OCI-LY7 (cell line): ENCODE data around the gene ALG9. TPM values are rescaled to one million over a fixed set of nuclear protein-coding genes. Genes with fewer than 3 reads are reported as not detected.

Experiments
- BruUV-seq: library from RNA; stranded (reverse); fragments of 400-500 nt; replicated peaks from 2 replicates; lab custom pipeline; 2021; lab: Mats Ljungman, UMichigan
- CTCF ChIA-PET: fragments of 300-600 bp; sonication (Branson Sonifier 250); formaldehyde crosslinking; loops from one replicate; lab custom pipeline; 2022; ENCODE audit warnings: antibody characterized with exemption; ENCODE audit not compliant: unreplicated experiment; lab: Charles Lee
- POLR2A ChIA-PET: fragments of 300-600 bp; sonication (Branson Sonifier 250); formaldehyde crosslinking; loops from one replicate; lab custom pipeline; 2022; ENCODE audit warnings: antibody characterized with exemption; lab: Charles Lee
- DNase-seq: peaks from one replicate; pipeline ENCODE4 v3.0.0-alpha.2; 2015; ENCODE audit warnings: low spot score
- H2AFZ ChIP-seq: fragments of 200-600 bp; sonication (generic), shearing (Covaris generic); 2 replicates; pipeline ENCODE4 v1.6.1; 2014; ENCODE audit warnings: mild to moderate bottlenecking, antibody characterized with exemption, low read length, moderate library complexity
- H3K27ac ChIP-seq: fragments of 200-600 bp; sonication (generic); 2 replicates; pipeline ENCODE4 v1.5.1; 2014; ENCODE audit warnings: mixed run types, low read depth, mild to moderate bottlenecking, moderate library complexity, low read length, inconsistent platforms; ENCODE audit not compliant: poor library complexity, severe bottlenecking
- H3K36me3 ChIP-seq: fragments of 200-600 bp; sonication (generic); 2 replicates; pipeline ENCODE4 v1.6.1; 2014; ENCODE audit warnings: mild to moderate bottlenecking, antibody characterized with exemption, low read length, moderate library complexity, mixed read lengths; ENCODE audit not compliant: insufficient read depth
- H3K4me1 ChIP-seq: fragments of 200-600 bp; sonication (generic); 2 replicates; pipeline ENCODE4 v1.5.1; 2014; ENCODE audit warnings: mild to moderate bottlenecking, low read length; ENCODE audit not compliant: insufficient read depth, poor library complexity, severe bottlenecking
- H3K4me2 ChIP-seq: fragments of 200-600 bp; sonication (generic); 2 replicates; pipeline ENCODE4 v1.6.1; 2014; ENCODE audit warnings: mild to moderate bottlenecking, low read length
- H3K4me3 ChIP-seq: fragments of 200-600 bp; sonication (generic); 2 replicates; pipeline ENCODE4 v1.5.1; 2014; ENCODE audit warnings: mild to moderate bottlenecking, low read depth, low read length; ENCODE audit not compliant: poor library complexity, severe bottlenecking
- H3K79me2 ChIP-seq: fragments of 200-600 bp; sonication (generic); 2 replicates; pipeline ENCODE4 v1.6.1; 2016; ENCODE audit warnings: low read depth, mild to moderate bottlenecking, low read length, moderate library complexity, mixed read lengths; ENCODE audit not compliant: insufficient read depth
- H3K9me2 ChIP-seq: fragments of 200-600 bp; sonication (generic); 2 replicates; pipeline ENCODE4 v1.6.1; 2016; ENCODE audit warnings: mild to moderate bottlenecking, low read length, mixed read lengths; ENCODE audit not compliant: insufficient read depth
- H3K9me3 ChIP-seq: fragments of 200-600 bp; sonication (generic); 2 replicates; pipeline ENCODE4 v1.6.1; 2014; ENCODE audit warnings: mild to moderate bottlenecking, mixed run types, low read length, mixed read lengths
- H4K20me1 ChIP-seq: fragments of 200-600 bp; sonication (generic); 2 replicates; pipeline ENCODE4 v1.6.1; 2014; ENCODE audit warnings: mild to moderate bottlenecking, antibody characterized with exemption, low read length, moderate library complexity, mixed read lengths; ENCODE audit not compliant: insufficient read depth
- EZH2phosphoT487 ChIP-seq: fragments of 200-600 bp; sonication (generic); IDR thresholded peaks from 2 replicates; pipeline ENCODE4 v1.6.1; 2018; ENCODE audit warnings: low read depth, borderline replicate concordance, mild to moderate bottlenecking, mixed run types, antibody characterized with exemption, low read length, moderate library complexity, mixed read lengths
- intact Hi-C: fragments of 100-400 bp; cut with micrococcal nuclease; formaldehyde crosslinking; loops from one replicate; pipeline ENCODE4 v1.10.0; 2022; ENCODE audit not compliant: unreplicated experiment
- total RNA-seq, 2 experiments: library from RNA; depleted of rRNA in 1 of 2; stranded (reverse); fragments of >200 nt in 1 of 2; shearing (Covaris generic) in 1 of 2; gene quantifications; 2 replicates each; pipeline ENCODE4 v1.2.3, GENCODE V29; 2014 to 2022
- TF ChIP-seq, protein P1 (sequence below): fragments of 200-600 bp; sonication (generic); conservative IDR thresholded peaks from 2 replicates; pipeline ENCODE4 v1.5.1; 2014; ENCODE audit warnings: mild to moderate bottlenecking, antibody characterized with exemption, low read length, moderate library complexity, mixed read lengths

ALG9 gene
- total RNA-seq, 2 experiments from 2014 or later = 16.8 to 21.6 TPM

DNA sequence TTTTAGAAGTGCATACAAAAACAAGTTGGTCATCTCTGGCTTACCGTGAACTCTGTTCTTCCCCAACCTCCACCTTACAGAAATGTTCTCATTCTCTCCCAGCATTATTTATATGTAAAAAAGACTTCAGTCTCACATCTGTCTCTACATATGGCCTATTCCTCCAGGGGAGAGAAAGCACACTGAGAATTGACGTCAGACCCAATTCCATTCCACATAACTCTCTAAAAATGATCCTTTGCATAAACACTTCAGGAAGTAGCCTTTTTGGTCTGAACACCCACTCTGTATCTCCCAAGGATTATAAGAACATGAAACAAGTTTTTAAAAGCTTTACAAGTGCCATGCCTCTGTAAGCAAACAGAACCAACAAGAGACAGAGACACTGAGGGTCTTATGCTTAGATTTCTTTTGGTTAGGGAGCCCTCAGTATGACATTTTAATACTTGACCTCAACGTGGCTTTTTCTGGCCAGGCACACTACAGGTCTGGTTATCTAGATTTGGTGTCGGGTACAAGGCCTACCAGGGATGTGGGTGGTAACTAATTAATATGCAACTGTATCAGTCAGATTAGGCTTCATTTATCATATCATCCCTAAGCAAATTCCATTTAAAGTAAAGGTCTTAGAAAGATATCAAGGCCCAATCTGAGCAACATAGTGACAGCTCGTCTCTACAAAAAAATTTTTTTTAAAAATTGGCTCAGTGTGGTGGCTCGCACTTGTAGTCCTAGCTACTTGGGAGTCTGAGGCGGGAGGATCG, 56.6 kb downstream of the ALG9 start:
- H4K20me1 ChIP-seq = no peaks in the 10 kb centered on the region
- BruUV-seq = no TSS peak
- H3K4me2 ChIP-seq = no peak overlapping the region
- ChIA-PET CTCF (no interaction called here), POLR2A (interaction anchor here (0.6 kb wide), 1 partner anchor 29 kb away, joined by 3 read pairs; no protein-coding TSS in a partner anchor)
- no peak for DNase-seq
- H3K9me2 ChIP-seq = no peaks in the 10 kb centered on the region
- no peaks in the 10 kb centered on the region for H3K4me1 ChIP-seq
- no peaks in the 10 kb centered on the region for H3K79me2 ChIP-seq
- no peak overlapping the region for H3K27ac ChIP-seq
- peaks cover 8% of the 10 kb centered on the region; the same call in 1 of the 2 replicates for H3K36me3 ChIP-seq
- no peak for TF ChIP-seq EZH2phosphoT487
- TF ChIP-seq, protein P1, sequence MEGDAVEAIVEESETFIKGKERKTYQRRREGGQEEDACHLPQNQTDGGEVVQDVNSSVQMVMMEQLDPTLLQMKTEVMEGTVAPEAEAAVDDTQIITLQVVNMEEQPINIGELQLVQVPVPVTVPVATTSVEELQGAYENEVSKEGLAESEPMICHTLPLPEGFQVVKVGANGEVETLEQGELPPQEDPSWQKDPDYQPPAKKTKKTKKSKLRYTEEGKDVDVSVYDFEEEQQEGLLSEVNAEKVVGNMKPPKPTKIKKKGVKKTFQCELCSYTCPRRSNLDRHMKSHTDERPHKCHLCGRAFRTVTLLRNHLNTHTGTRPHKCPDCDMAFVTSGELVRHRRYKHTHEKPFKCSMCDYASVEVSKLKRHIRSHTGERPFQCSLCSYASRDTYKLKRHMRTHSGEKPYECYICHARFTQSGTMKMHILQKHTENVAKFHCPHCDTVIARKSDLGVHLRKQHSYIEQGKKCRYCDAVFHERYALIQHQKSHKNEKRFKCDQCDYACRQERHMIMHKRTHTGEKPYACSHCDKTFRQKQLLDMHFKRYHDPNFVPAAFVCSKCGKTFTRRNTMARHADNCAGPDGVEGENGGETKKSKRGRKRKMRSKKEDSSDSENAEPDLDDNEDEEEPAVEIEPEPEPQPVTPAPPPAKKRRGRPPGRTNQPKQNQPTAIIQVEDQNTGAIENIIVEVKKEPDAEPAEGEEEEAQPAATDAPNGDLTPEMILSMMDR = no peak
- H3K9me3 ChIP-seq = no peaks in the 10 kb centered on the region
- no peak overlapping the region for H2AFZ ChIP-seq
- intact Hi-C loops = no loop called here
- no peak overlapping the region for H3K4me3 ChIP-seq

DNA sequence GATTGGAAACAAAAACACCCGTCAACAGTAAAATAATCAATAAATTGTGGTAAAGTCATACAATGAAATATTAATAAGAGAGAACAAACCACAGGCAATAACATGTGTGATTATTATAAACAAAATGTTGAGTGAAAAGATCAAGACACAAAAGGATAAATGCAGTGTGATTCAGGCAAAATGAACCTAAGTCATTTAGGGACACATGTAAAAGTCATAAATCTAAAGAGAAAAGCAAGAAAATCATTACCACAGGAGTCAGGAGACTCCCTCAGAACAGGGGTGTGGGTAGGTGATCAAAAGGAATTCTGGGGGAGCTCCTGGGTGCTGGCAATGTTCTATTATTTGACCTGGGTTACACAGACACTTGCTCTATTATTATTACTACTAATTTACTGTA, 57.3 kb downstream of the ALG9 start:
- POLR2A ChIA-PET = interaction anchor here (0.6 kb wide), 1 partner anchor 29 kb away, joined by 3 read pairs; no protein-coding TSS in a partner anchor
- no peaks in the 10 kb centered on the region for H4K20me1 ChIP-seq
- TF ChIP-seq, protein P1 = no peak
- TF ChIP-seq EZH2phosphoT487 = no peak
- H3K9me2 ChIP-seq = no peaks in the 10 kb centered on the region
- H3K4me1 ChIP-seq = no peaks in the 10 kb centered on the region
- no peak for DNase-seq
- no peaks in the 10 kb centered on the region for H3K9me3 ChIP-seq
- peaks cover 8% of the 10 kb centered on the region; the same call in 1 of the 2 replicates for H3K36me3 ChIP-seq
- no TSS peak for BruUV-seq
- CTCF ChIA-PET = no interaction called here
- intact Hi-C loops = no loop called here
- no peaks in the 10 kb centered on the region for H3K79me2 ChIP-seq
- H3K27ac ChIP-seq = no peak overlapping the region
- H2AFZ ChIP-seq = no peak overlapping the region
- H3K4me2 ChIP-seq = no peak overlapping the region
- no peak overlapping the region for H3K4me3 ChIP-seq

DNA sequence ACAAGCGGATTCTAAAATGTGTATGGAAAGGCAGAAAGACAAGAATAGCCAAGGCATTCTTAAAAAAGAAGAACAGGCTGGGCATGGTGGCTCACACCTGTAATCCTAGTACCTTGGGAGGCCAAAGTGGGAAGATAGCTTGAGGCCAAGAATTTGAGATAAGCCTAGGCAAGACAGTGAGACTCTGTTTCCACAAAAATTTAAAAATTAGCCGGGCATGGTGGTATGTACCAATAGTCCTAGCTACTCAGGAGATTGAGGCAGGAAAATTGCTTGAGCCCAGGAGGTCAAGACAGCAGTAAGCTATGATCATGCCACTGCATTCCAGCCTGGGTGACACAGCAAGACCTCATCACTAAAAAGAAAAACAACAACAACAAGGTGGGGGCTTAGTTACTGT, 59.2 kb downstream of the ALG9 start:
- no peaks in the 10 kb centered on the region for H4K20me1 ChIP-seq
- POLR2A ChIA-PET = interaction anchor here (0.6 to 0.7 kb wide), 2 partner anchors 192 to 706 kb away, joined by 3 read pairs; no protein-coding TSS in a partner anchor
- H3K4me3 ChIP-seq = no peak overlapping the region
- no peaks in the 10 kb centered on the region for H3K9me3 ChIP-seq
- CTCF ChIA-PET = no interaction called here
- intact Hi-C loops = no loop called here
- H3K4me1 ChIP-seq = no peaks in the 10 kb centered on the region
- no peaks in the 10 kb centered on the region for H3K79me2 ChIP-seq
- BruUV-seq = no TSS peak
- no peaks in the 10 kb centered on the region for H3K9me2 ChIP-seq
- TF ChIP-seq, protein P1 = no peak
- TF ChIP-seq EZH2phosphoT487 = no peak
- no peak overlapping the region for H3K4me2 ChIP-seq
- no peak overlapping the region for H3K27ac ChIP-seq
- peaks cover 17% of the 10 kb centered on the region for H3K36me3 ChIP-seq
- H2AFZ ChIP-seq = no peak overlapping the region
- DNase-seq = no peak
